ENCODE data around the gene GTF3C4. TPM values are rescaled to one million over a fixed set of nuclear protein-coding genes. Genes with fewer than 3 reads are reported as not detected.

GTF3C4 gene
- total and polyA plus RNA-seq, 2 of the 8 experiments (the other 6 are each of a cell fraction or from before 2014, with no cell fraction given): 6.8 to 39.2 TPM

GRCh38 chr9:132634327-132634726 is 35.9 kb upstream of the GTF3C4 start:
- DNase-seq (ENCODE audit: low read depth in 1 of 2, low spot score in 2 of 2) (no peak), FAIRE-seq (no peak)
- no peak overlapping the region for H3K4ac ChIP-seq (replicated peaks; ENCODE audit: insufficient read length, low read depth, low read length)
- H3K4me3 ChIP-seq (ENCODE audit: extremely low read depth in 1 of 4, insufficient read depth in 2 of 4, low read depth in 3 of 4, low read length in 4 of 4): no peak overlapping the region
- no peaks in the 10 kb centered on the region for H3K27me3 ChIP-seq (replicated peaks in 1 of 4; ENCODE audit: control insufficient read depth in 3 of 4, extremely low read depth in 1 of 4, insufficient read depth in 3 of 4, low read length in 3 of 4)
- H3K23me2 ChIP-seq (ENCODE audit: low read depth, low read length): no peaks in the 10 kb centered on the region
- H3K56ac ChIP-seq (replicated peaks; ENCODE audit: insufficient read length, low read depth, low read length): no peak overlapping the region
- no peak overlapping the region for H3K23ac ChIP-seq (ENCODE audit: insufficient read length)
- H3K9ac ChIP-seq (replicated peaks in 1 of 4; ENCODE audit: extremely low read depth in 1 of 4, low read depth in 3 of 4, low read length in 3 of 4): no peak overlapping the region
- 90% methylated on average over 3 of the region's 3 CpGs; no CpG with 5 or more reads in 1 of the 2 experiments for WGBS, 2 experiments (ENCODE audit: extremely low coverage in 1 of 2, insufficient coverage in 1 of 2, insufficient read length in 1 of 2, insufficient replicate concordance in 2 of 2, low coverage in 1 of 2, low lambda C conversion rate in 2 of 2, missing lambda C conversion rate in 1 of 2)
- CTCF ChIA-PET (ENCODE audit: partially characterized antibody): interaction anchor here (2.2 kb wide), 1 partner anchor 10 kb away, joined by 13 read pairs; no protein-coding TSS in a partner anchor
- H3K4me1 ChIP-seq (replicated peaks in 1 of 4; ENCODE audit: control insufficient read depth in 3 of 4, insufficient read depth in 4 of 4, low read length in 3 of 4): no peaks in the 10 kb centered on the region
- H3K79me2 ChIP-seq (ENCODE audit: control insufficient read depth in 1 of 2, insufficient read depth in 2 of 2, low read length in 2 of 2): no peaks in the 10 kb centered on the region
- H2BK12ac ChIP-seq (ENCODE audit: low read depth, low read length): no peak overlapping the region
- H3K14ac ChIP-seq (ENCODE audit: insufficient read length): no peak overlapping the region
- H2BK120ac ChIP-seq (replicated peaks; ENCODE audit: low read depth, low read length): no peak overlapping the region
- H3K9me3 ChIP-seq (ENCODE audit: insufficient read depth in 2 of 2, low read depth in 1 of 2, low read length in 1 of 2): no peaks in the 10 kb centered on the region
- H2AK5ac ChIP-seq (ENCODE audit: low read depth, low read length): no peak overlapping the region
- no peak overlapping the region for H2AFZ ChIP-seq (ENCODE audit: low read length)
- H3K4me2 ChIP-seq (ENCODE audit: insufficient read depth in 1 of 2, low read depth in 2 of 2, low read length in 2 of 2): no peak overlapping the region
- H2BK5ac ChIP-seq (ENCODE audit: low read depth, low read length): no peak overlapping the region
- no peak overlapping the region for H2BK20ac ChIP-seq (ENCODE audit: low read length)
- no peak overlapping the region for H4K8ac ChIP-seq (ENCODE audit: extremely low read depth, insufficient read depth, low read length)
- H4K91ac ChIP-seq (replicated peaks; ENCODE audit: insufficient read length, low read length): no peak overlapping the region
- H3K27ac ChIP-seq (ENCODE audit: low read depth, low read length): no peak overlapping the region
- POLR2A ChIA-PET (ENCODE audit: partially characterized antibody): interaction anchor here (1.3 kb wide), 1 partner anchor 40 kb away, joined by 3 read pairs; no protein-coding TSS in a partner anchor
- no peaks in the 10 kb centered on the region; the same call in 1 of the 2 replicates for H3K79me1 ChIP-seq (ENCODE audit: low read depth, low read length)
- no peak overlapping the region for H2BK15ac ChIP-seq (ENCODE audit: low read length)
- H4K5ac ChIP-seq (ENCODE audit: insufficient read length, low read depth, low read length): no peak overlapping the region
- H3K18ac ChIP-seq (ENCODE audit: extremely low read depth, low read length): no peak overlapping the region
- peaks cover 3 to 19% (median 11%) of the 10 kb centered on the region in 4 experiments; a peak in 7 of 8 replicates for H3K36me3 ChIP-seq (ENCODE audit: control insufficient read depth in 2 of 4, insufficient read depth in 4 of 4, low read length in 3 of 4)
- peaks cover 3% of the 10 kb centered on the region in 2 experiments for H4K20me1 ChIP-seq (replicated peaks in 1 of 2; ENCODE audit: control insufficient read depth in 1 of 2, insufficient read depth in 2 of 2, low read length in 2 of 2)
- TF ChIP-seq CBX8 (IDR thresholded peaks at IDR 0.05; ENCODE audit: borderline replicate concordance, low read depth, low read length) (no peak), SP2 (IDR thresholded peaks at IDR 0.05; ENCODE audit: low read length) (no peak), TAF1 (IDR thresholded peaks at IDR 0.05; ENCODE audit: low read depth, low read length) (no peak), KDM5A (IDR thresholded peaks at IDR 0.05; ENCODE audit: low read length) (no peak), GTF2F1 (IDR thresholded peaks at IDR 0.05; ENCODE audit: borderline replicate concordance, low read depth, low read length) (no peak), EP300 (IDR thresholded peaks at IDR 0.05; ENCODE audit: borderline replicate concordance in 1 of 2, low read depth in 2 of 2, low read length in 2 of 2) (no peak), CREB1 (IDR thresholded peaks at IDR 0.05) (no peak), SIRT6 (IDR thresholded peaks at IDR 0.05; ENCODE audit: low read length) (no peak), SUZ12 (IDR thresholded peaks at IDR 0.05; ENCODE audit: low read length) (no peak), SRF (IDR thresholded peaks at IDR 0.05; ENCODE audit: low read depth, low read length) (no peak), SIX5 (IDR thresholded peaks at IDR 0.05; ENCODE audit: low read depth, low read length) (no peak), JUN (IDR thresholded peaks at IDR 0.05; ENCODE audit: low read depth, low read length) (no peak), PHF8 (conservative IDR thresholded peaks at IDR 0.05; ENCODE audit: low read depth, low read length) (no peak), RFX5 (IDR thresholded peaks at IDR 0.05; ENCODE audit: borderline replicate concordance, low read depth, low read length) (no peak), JUND (IDR thresholded peaks at IDR 0.05; ENCODE audit: low read length) (no peak), TBP (IDR thresholded peaks at IDR 0.05; ENCODE audit: low read depth, low read length) (no peak)

Data from H1 (cell line).